H7 (cell line): ENCODE results near the gene DLX5. TPM values are rescaled to one million over a fixed set of nuclear protein-coding genes. Genes with fewer than 3 reads are reported as not detected.

Experiments
- DNase-seq: peaks from one replicate; pipeline ENCODE4 v3.0.0; 2012
- H3K27me3 ChIP-seq: 2 replicates; pipeline ENCODE4 v1.6.0; 2011; ENCODE audit warnings: mild to moderate bottlenecking, low read length; ENCODE audit not compliant: control insufficient read depth, insufficient read depth
- H3K36me3 ChIP-seq: replicated peaks from 2 replicates; pipeline ENCODE4 v1.5.1; 2011; ENCODE audit warnings: low read length; ENCODE audit not compliant: control insufficient read depth, insufficient read depth
- H3K4me3 ChIP-seq: 2 replicates; pipeline ENCODE4 v1.5.1; 2011; ENCODE audit warnings: low read depth, mild to moderate bottlenecking, control low read depth, low read length, moderate library complexity; ENCODE audit not compliant: insufficient read depth
- total RNA-seq: library from RNA; depleted of rRNA; stranded (reverse); fragments of >200 nt; shearing (Covaris generic); gene quantifications from 2 replicates; pipeline ENCODE4 v1.2.3, GENCODE V29; 2014

The DLX5 gene
- total RNA-seq, 1 experiment from 2014 or later = not detected

DNA sequence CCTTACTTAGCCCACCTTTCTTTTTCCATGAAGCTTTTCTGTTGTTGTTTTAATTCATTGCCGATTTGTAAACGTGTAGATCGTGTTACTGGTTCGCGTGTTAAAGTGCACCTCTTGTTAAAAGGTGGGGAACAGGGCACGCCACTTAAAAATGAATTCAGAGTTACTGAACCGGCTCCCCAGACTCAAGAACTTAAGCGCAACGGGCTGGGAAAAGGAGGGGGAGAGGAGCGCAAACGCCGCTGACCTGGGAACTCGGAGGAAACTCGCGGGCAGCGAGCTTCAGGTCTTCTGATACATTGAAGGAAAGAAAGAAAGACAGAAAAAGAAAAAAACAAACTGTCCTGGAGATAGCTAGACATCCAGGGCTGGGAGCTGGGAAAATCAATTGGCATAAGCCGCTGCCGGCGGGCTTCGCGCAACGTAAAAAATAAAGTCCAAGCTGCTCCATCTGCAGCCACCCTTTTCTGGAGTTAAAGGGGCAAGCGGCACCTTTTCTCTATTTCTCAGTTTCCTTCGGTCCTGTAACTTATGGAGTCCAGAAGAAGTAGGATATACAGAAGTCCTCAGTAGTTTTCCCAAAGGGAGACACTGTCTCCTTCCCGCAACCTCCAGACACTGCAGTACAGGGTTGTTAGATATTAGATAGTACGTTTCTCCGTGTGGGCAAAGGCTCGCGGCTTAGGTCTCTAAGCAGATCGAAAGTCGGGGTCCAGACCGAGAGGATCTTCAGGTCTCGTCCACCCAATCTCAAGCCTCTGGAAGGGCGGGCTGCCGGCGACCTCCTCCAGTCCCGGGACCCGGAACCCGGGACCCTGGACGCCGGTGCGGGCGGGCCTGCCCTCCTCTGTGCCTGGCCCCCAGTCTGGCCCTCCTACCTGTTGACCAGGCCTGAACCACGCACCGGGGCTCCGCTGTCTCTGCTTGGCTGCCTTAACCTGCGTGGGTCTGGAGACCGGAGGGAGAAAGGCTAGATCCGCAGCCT lies 21.1 kb downstream of the DLX5 start:
- peaks cover 91% of the 10 kb centered on the region for H3K27me3 ChIP-seq
- DNase-seq = peak; percentile 71
- no peaks in the 10 kb centered on the region for H3K36me3 ChIP-seq
- no peak overlapping the region for H3K4me3 ChIP-seq

- Histone ChIP-seq H3K4me3 (no peak overlapping the region), H3K27me3 (peaks cover 91% of the 10 kb centered on the region)
Measured at GRCh38 chr7:97002555-97003261, 21.9 kb downstream of the DLX5 start.

GRCh38 chr7:97001656-97002554 lies 22.7 kb downstream of the DLX5 start:
- Histone ChIP-seq H3K27me3 (peaks cover 91% of the 10 kb centered on the region), H3K36me3 (no peaks in the 10 kb centered on the region), H3K4me3 (no peak overlapping the region)
- peak; percentile 93 for DNase-seq

More at GRCh38 chr7:97002555-97003261, 21.9 kb downstream of the DLX5 start:
- DNase-seq = peak; percentile 51
- no peaks in the 10 kb centered on the region for H3K36me3 ChIP-seq

DNA sequence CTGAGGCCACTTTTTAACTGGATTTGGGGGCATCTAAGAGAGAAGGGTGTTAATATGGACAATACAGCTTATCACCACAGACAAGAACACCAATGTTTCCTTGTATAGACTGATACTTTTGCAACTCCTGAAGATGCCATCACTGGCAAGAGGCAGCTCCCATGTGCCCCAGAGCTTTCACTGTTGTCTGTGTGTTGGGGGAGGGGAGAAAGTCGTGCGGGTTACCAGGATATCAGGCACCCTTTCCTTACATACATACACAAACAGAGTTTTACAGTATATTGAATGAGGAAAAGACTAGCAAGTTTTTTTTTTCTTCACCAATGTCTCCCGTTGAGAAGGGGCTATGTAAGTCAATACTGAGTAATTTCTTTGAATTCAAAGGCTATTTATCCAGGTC lies 23.4 kb downstream of the DLX5 start:
- DNase-seq = peak; percentile 50

GRCh38 chr7:96998744-96999143 lies 25.9 kb downstream of the DLX5 start:
- peak; percentile 79 for DNase-seq
- Histone ChIP-seq H3K36me3 (no peaks in the 10 kb centered on the region), H3K4me3 (no peak overlapping the region), H3K27me3 (peaks cover 99% of the 10 kb centered on the region)

More for the DNA sequence above, 23.4 kb downstream of the DLX5 start:
- Histone ChIP-seq H3K27me3 (peaks cover 93% of the 10 kb centered on the region), H3K4me3 (no peak overlapping the region), H3K36me3 (no peaks in the 10 kb centered on the region)

- H3K4me3 ChIP-seq = no peak overlapping the region
- no peaks in the 10 kb centered on the region for H3K36me3 ChIP-seq
- H3K27me3 ChIP-seq = peaks cover 99% of the 10 kb centered on the region
- DNase-seq = peak; percentile 59
Measured at GRCh38 chr7:96998333-96998732, 26.3 kb downstream of the DLX5 start.

DNA sequence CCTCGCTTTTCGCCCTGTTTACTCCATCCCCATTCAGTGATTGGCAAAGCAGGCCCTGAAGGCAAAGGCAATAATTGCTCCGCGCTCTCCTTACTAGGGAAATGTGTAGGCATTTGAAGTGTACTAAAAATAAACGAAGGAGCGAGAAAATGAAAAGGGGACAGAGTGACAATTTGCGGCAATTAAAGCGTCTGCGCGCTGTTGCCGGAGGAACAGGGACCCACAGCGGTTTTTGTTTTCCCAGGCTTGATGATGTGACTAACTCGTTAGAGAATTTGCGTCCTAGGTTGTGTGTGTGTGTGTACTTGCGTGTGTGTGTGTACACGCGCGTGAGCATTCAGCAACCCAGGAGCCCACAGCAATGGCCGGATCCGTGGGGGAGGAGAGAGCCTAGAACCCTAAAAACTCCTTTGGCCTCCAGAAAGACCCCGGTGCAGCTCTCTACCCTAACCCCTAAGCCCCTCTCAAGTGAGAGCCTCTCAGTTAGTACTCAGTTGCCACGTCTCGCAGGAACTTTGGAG lies 27.1 kb downstream of the DLX5 start:
- H3K27me3 ChIP-seq = peaks cover 99% of the 10 kb centered on the region
- no peak overlapping the region for H3K4me3 ChIP-seq
- DNase-seq = peak; percentile 27
- H3K36me3 ChIP-seq = no peaks in the 10 kb centered on the region

GRCh38 chr7:96996958-96997511 lies 27.6 kb downstream of the DLX5 start:
- Histone ChIP-seq H3K27me3 (peaks cover 99% of the 10 kb centered on the region), H3K36me3 (no peaks in the 10 kb centered on the region), H3K4me3 (no peak overlapping the region)
- DNase-seq = peak; percentile 36

GRCh38 chr7:96996111-96996957 lies 28.3 kb downstream of the DLX5 start:
- Histone ChIP-seq H3K4me3 (no peak overlapping the region), H3K36me3 (no peaks in the 10 kb centered on the region), H3K27me3 (peaks cover 100% of the 10 kb centered on the region)
- peak; percentile 79 for DNase-seq

- Histone ChIP-seq H3K4me3 (no peak overlapping the region), H3K36me3 (no peaks in the 10 kb centered on the region), H3K27me3 (peaks cover 100% of the 10 kb centered on the region)
- peak; percentile 41 for DNase-seq
Measured at GRCh38 chr7:96995406-96996110, 29.1 kb downstream of the DLX5 start.

GRCh38 chr7:96993980-96994379 lies 30.7 kb downstream of the DLX5 start:
- no peaks in the 10 kb centered on the region for H3K36me3 ChIP-seq
- no peak overlapping the region for H3K4me3 ChIP-seq
- DNase-seq = no peak
- peaks cover 100% of the 10 kb centered on the region for H3K27me3 ChIP-seq

DNA sequence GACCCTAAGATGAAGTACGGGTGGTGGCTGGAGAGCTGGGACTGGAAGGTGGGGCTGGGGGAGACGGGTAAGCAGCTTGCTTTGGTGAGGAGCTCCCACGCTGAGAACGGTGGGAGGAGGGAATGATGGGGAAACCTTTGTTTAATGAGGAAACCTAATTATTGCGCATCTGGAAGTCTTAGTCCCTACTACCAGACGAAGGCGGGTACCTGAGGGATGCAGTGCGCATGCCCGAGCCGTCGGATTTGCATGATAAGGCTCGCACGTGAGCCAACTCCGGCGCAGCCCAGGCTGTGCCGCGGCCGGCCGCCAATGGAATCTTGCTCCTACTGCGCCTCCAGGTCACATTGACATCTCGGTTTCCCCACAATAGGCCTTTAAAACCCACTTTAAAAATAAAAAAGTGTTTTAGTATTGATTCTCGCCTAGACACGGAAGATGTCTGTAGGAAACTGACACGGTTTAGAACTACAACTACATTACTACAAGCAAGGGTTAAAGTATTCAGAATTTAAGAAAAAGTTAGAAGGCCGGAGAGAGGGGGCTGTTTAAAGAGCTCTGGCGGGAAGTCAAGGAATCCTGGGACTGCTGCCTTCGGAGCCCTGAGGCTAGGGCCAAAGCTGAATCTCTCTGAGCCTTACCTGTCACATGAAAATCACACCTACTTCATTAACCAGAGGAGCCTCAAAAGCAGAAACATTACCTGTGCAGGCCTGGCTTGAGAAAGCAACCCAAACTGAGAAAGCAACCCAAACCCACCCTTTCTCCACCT lies 31.4 kb downstream of the DLX5 start:
- Histone ChIP-seq H3K27me3 (peaks cover 100% of the 10 kb centered on the region), H3K4me3 (peak overlapping the region; percentile 20; the same call in 1 of the 2 replicates), H3K36me3 (no peaks in the 10 kb centered on the region)
- DNase-seq = peak; percentile 92
